ENCODE results near the gene SHROOM3.

The SHROOM3 gene

DNA sequence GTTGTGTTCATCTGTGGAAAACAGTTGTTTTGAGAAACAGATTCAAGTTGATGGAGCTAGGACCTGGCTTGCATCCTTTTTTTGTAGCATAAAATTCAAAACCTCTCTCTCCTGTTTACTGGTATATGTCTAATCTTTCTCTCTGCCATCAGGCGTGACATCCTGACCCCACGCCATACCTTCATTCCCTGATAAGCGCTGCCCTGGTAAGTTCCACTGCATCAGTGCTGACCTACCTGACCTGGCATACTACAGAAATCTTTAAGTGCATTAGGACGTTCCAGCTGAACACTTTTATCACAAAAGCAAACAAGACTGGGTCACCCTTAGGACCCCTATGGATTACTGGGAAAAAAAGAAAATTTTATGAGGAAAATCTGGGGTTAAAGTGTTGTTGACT, 230.7 kb downstream of the SHROOM3 start:
- H3K27ac Mint-ChIP-seq = no peak overlapping the region
- peaks cover 4% of the 10 kb centered on the region for H3K4me1 Mint-ChIP-seq
- H3K27me3 Mint-ChIP-seq = peaks cover 10% of the 10 kb centered on the region
- H3K4me3 Mint-ChIP-seq = no peak overlapping the region
- H3K9me3 Mint-ChIP-seq = no peaks in the 10 kb centered on the region
- ATAC-seq = no peak
- no peaks in the 10 kb centered on the region for H3K36me3 Mint-ChIP-seq

DNA sequence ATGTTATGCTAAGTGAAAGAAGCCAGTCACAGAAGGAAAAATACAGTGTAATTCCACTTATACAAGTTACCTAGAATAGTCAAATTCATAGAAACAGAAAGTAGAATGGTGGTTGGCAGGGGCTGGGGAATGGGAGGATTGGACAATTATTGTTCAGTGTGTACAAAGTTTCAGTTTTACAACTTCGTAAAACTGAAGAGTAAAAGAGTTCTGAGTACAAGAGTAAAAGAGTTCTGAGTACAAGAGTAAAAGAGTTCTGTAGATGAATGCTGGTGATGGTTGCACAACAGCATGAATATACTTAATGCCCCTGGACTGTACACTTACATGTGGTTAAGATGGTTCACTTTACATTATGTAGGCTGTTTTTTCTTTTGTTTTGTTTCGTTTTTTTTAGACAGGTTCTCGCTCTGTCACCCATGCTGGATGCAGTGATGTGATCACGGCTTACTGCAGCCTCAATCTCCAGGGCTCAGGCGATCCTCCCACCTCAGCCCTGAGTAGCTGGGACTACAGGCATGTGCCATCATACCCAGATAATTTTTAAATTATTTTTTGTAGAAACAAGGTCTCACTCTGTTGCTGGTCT, 232.0 kb downstream of the SHROOM3 start:
- ATAC-seq = no peak

DNA sequence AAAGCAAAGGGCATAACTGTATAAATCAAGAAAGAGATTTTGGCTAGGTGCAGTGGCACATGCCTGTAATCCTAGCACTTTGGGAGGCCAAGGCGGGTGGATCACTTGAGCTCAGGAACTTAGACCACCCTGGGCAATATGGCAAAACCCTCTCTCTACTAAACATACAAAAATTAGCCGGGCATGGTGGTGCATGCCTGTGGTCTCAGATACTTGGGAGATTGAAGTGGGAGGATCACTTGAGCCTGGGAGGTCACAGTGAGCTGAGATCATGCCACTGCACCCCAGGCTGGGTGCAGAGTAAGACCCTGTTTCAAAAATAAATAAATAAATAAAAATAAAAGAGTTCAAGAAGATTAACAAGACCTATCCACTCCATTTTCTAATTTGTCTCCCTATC, 235.6 kb downstream of the SHROOM3 start:
- Mint-ChIP-seq H3K36me3 (no peaks in the 10 kb centered on the region), H3K27ac (no peak overlapping the region), H3K9me3 (no peaks in the 10 kb centered on the region), H3K4me3 (no peak overlapping the region), H3K27me3 (peaks cover 35% of the 10 kb centered on the region), H3K4me1 (peaks cover 4% of the 10 kb centered on the region)
- ATAC-seq = no peak

More for the DNA sequence above, 232.0 kb downstream of the SHROOM3 start:
- Mint-ChIP-seq H3K4me3 (no peak overlapping the region), H3K27ac (no peak overlapping the region), H3K9me3 (no peaks in the 10 kb centered on the region), H3K36me3 (no peaks in the 10 kb centered on the region), H3K4me1 (peaks cover 4% of the 10 kb centered on the region), H3K27me3 (peaks cover 17% of the 10 kb centered on the region)

DNA sequence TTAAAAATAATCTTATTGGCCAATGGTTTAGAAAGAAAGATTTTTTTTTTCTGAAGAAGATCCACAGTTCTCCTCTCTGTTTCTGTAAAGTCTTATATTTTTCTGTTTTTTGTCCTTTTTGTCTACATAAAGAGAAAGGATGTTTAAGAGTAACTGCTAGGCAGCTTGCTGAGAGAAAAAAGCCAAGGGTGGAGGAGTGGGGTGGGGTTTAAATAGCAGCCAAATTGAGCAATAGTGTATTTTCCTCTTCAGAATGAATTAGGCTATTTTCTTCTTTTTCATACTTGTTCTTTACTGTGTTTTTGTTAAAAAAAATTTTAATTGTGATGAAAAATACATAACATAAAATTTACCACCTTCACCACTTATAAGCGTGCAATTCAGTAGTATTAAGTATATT, 238.3 kb downstream of the SHROOM3 start:
- no peak for ATAC-seq
- Mint-ChIP-seq H3K4me1 (no peaks in the 10 kb centered on the region), H3K27ac (no peak overlapping the region), H3K4me3 (no peak overlapping the region), H3K9me3 (no peaks in the 10 kb centered on the region), H3K36me3 (no peaks in the 10 kb centered on the region), H3K27me3 (peaks cover 46% of the 10 kb centered on the region)

DNA sequence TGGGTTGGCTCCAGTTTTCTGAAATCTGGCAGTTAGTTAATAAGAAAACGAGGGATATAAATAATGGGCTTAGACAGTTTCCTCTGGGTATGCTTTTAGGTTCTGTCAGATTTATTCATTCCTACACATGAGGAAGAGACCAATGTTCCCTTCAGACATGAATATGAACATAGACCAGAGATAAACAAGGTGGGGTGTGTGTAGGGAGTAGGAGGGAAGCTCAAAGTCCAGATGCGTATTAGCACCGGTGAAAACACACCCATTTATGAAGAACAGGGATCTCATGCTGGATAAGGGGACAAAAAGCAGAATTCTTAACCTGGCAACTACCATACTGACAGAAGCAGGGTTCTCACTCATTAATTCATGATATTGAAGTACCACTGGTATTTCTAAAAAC, 240.0 kb downstream of the SHROOM3 start:
- Mint-ChIP-seq H3K27me3 (peaks cover 46% of the 10 kb centered on the region), H3K9me3 (no peaks in the 10 kb centered on the region), H3K27ac (no peak overlapping the region), H3K4me1 (no peaks in the 10 kb centered on the region), H3K36me3 (no peaks in the 10 kb centered on the region), H3K4me3 (no peak overlapping the region)
- no peak for ATAC-seq

DNA sequence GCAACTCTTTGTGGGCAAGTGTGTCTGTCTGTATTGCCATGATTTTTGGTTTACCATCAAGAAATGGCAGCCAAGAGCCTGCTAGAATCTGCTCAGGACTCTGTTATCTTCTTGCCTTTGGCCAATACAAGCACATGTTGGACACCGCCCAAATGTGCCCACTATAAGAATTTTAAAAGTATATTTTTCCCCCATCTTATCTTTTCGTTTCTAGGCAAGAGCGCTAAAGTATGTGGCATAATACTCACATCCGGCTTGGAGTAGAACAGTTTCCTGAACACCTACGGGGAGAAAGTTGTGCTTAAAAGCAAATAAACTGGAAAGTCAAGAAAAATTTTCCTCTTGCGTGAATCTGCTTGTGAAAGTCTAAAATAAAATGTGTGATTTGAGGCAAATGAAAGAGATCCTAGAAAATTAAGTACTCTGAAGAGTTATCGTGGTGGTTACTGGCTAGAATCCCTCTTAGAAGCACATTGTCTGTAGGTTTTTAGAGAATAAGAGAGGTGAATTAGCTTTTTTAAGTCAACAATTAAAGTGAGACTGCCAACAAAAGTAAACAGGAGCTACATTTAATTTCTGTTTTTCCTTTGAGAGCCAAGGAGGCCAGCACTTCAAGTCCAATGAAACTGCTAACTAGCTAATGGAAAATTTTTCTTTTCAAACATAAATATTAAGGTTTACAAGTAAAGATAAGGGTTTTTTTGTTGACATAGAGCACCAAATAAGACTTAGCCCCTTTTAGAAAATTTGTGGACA, 242.7 kb downstream of the SHROOM3 start:
- peaks cover 49% of the 10 kb centered on the region for H3K27me3 Mint-ChIP-seq
- no peaks in the 10 kb centered on the region for H3K9me3 Mint-ChIP-seq
- no peak overlapping the region for H3K4me3 Mint-ChIP-seq
- H3K36me3 Mint-ChIP-seq = no peaks in the 10 kb centered on the region
- ATAC-seq = no peak
- no peak overlapping the region for H3K27ac Mint-ChIP-seq
- H3K4me1 Mint-ChIP-seq = no peaks in the 10 kb centered on the region

DNA sequence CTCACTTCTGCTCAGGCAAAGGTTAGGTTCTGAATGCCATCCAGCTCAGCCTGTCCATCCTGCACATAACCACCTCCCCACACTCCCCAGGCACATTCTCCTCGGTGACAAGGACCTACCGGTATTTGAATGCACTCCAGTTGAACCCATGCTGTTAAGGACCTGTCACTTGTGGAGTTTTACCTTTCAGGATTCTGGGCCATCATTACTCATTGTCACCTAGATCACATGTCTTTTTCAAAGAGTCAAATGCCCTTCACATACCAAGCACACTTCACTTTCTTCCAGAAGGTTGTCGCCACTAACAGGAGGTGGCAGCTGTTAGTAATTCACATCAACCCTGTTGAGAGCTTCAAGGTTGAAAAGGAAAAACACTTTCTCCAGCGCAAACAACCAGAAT, 244.7 kb downstream of the SHROOM3 start:
- ATAC-seq = no peak
- no peaks in the 10 kb centered on the region for H3K4me1 Mint-ChIP-seq
- H3K27me3 Mint-ChIP-seq = peaks cover 57% of the 10 kb centered on the region
- H3K9me3 Mint-ChIP-seq = no peaks in the 10 kb centered on the region
- H3K27ac Mint-ChIP-seq = no peak overlapping the region
- H3K36me3 Mint-ChIP-seq = no peaks in the 10 kb centered on the region
- no peak overlapping the region for H3K4me3 Mint-ChIP-seq

DNA sequence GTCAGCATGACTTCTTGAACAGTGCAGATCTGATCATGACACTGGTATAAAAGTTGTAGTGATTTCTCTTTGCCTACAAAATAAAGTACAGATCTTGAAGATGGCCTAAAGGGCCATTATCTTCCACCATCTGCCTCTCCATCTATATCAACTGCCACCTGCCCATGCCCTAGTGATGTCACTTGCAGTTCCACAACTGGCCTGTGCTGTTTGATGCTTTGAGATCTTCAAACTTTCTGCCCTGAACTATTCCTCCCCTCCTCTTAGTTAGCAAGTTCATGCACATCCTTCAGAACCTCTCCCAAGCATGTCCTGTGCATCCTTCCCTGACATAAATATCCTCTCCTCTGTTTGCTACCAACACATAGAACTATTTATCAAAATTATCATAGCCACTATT, 245.9 kb downstream of the SHROOM3 start:
- peak; percentile 24 for ATAC-seq
- Mint-ChIP-seq H3K27me3 (peaks cover 52% of the 10 kb centered on the region), H3K9me3 (no peaks in the 10 kb centered on the region), H3K27ac (no peak overlapping the region), H3K4me3 (no peak overlapping the region), H3K36me3 (no peaks in the 10 kb centered on the region), H3K4me1 (no peaks in the 10 kb centered on the region)

GRCh38 chr4:76681996-76682395, 247.0 kb downstream of the SHROOM3 start:
- Mint-ChIP-seq H3K36me3 (no peaks in the 10 kb centered on the region), H3K27ac (no peak overlapping the region), H3K9me3 (no peaks in the 10 kb centered on the region), H3K4me1 (no peaks in the 10 kb centered on the region), H3K27me3 (peaks cover 43% of the 10 kb centered on the region), H3K4me3 (no peak overlapping the region)
- no peak for ATAC-seq

GRCh38 chr4:76683144-76683543, 248.1 kb downstream of the SHROOM3 start:
- ATAC-seq = no peak
- peaks cover 53% of the 10 kb centered on the region for H3K27me3 Mint-ChIP-seq
- no peak overlapping the region for H3K4me3 Mint-ChIP-seq
- no peaks in the 10 kb centered on the region for H3K36me3 Mint-ChIP-seq
- no peaks in the 10 kb centered on the region for H3K4me1 Mint-ChIP-seq
- no peaks in the 10 kb centered on the region for H3K9me3 Mint-ChIP-seq
- no peak overlapping the region for H3K27ac Mint-ChIP-seq

GRCh38 chr4:76687746-76688448, 252.9 kb downstream of the SHROOM3 start:
- no peak for ATAC-seq
- Mint-ChIP-seq H3K36me3 (no peaks in the 10 kb centered on the region), H3K27ac (no peak overlapping the region), H3K27me3 (peaks cover 74% of the 10 kb centered on the region), H3K9me3 (no peaks in the 10 kb centered on the region), H3K4me3 (no peak overlapping the region), H3K4me1 (peaks cover 18% of the 10 kb centered on the region)

- Mint-ChIP-seq H3K27ac (no peak overlapping the region), H3K4me3 (peak overlapping the region; percentile 66), H3K36me3 (no peaks in the 10 kb centered on the region), H3K4me1 (peaks cover 18% of the 10 kb centered on the region), H3K9me3 (no peaks in the 10 kb centered on the region), H3K27me3 (peaks cover 74% of the 10 kb centered on the region)
- ATAC-seq = no peak
Observed at GRCh38 chr4:76688619-76689144, 253.7 kb downstream of the SHROOM3 start.

DNA sequence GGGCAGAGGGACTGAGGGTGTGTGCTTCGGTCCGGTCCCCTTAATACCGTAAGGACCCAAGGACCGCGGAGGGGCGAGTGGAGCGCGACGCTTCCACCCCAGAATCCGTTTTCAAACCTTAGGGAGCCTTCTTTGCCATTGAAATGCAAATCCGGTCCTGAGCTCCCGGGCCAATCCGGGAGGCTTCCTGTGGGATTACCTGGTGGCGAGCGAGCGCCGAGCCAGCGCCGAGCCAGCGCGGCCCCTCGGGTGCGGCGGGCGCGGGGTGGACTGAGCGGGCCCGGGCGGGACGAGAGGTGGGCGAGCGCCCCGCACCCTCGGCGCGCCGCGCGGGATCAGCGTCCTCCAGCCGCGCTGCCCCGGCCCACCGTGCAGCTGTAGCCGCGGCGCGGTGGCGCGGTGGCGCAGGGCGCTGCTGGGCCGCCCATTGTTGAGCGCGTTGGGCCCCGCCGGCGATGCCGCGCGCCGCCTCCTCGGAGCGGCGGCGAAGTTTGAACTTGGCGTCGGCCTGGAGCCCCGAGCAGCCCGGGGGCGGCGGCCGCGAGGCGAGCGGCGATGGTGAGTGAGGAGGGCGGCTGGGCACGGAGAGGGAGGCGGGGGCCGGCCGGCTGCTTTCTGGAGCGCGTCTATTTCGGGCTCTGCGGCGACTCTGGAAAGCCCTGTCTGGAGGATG, 254.3 kb downstream of the SHROOM3 start:
- Mint-ChIP-seq H3K9me3 (no peaks in the 10 kb centered on the region), H3K4me3 (peak overlapping the region; percentile 67), H3K27me3 (peaks cover 72% of the 10 kb centered on the region), H3K4me1 (peaks cover 18% of the 10 kb centered on the region), H3K27ac (no peak overlapping the region), H3K36me3 (no peaks in the 10 kb centered on the region)
- ATAC-seq = peak; percentile 68

GRCh38 chr4:76690011-76690905, 255.2 kb downstream of the SHROOM3 start:
- H3K27me3 Mint-ChIP-seq = peaks cover 69% of the 10 kb centered on the region
- peak overlapping the region; percentile 67 for H3K4me3 Mint-ChIP-seq
- H3K27ac Mint-ChIP-seq = no peak overlapping the region
- H3K9me3 Mint-ChIP-seq = no peaks in the 10 kb centered on the region
- no peak for ATAC-seq
- no peaks in the 10 kb centered on the region for H3K36me3 Mint-ChIP-seq
- H3K4me1 Mint-ChIP-seq = peaks cover 18% of the 10 kb centered on the region

All from stimulated activated memory B cell treated with anti-CD40 and anti-IgM and Interleukin-4, amounts not matched to agents 10 μg/mL and 1 μg/mL and 100 μg/mL, for 72 hours (primary cell).